Activated CD4-positive, alpha-beta memory T cell treated with anti-CD3 and anti-CD28 coated beads for 36 hours (primary cell): Measurements from ENCODE around the gene DELE1. TPM values are rescaled to one million over a fixed set of nuclear protein-coding genes. Genes with fewer than 3 reads are reported as not detected.

ENCODE experiments used
- CTCF ChIA-PET: fragments of 350-600 bp; sonication (Branson Sonifier 250); formaldehyde crosslinking; loops from one replicate; lab custom pipeline; 2021; ENCODE audit warnings: antibody characterized with exemption, inconsistent platforms; lab: Charles Lee
- POLR2A ChIA-PET: fragments of 350-600 bp; sonication (Branson Sonifier 250); formaldehyde crosslinking; loops from one replicate; lab custom pipeline; 2021; ENCODE audit warnings: antibody characterized with exemption; lab: Charles Lee
- DNase-seq: peaks from one replicate; pipeline ENCODE4 v3.0.0-alpha.2; 2020
- H3K27ac Mint-ChIP-seq: one replicate; pipeline ENCODE4 v1.8.0; 2021; ENCODE audit warnings: mixed read lengths
- H3K27me3 Mint-ChIP-seq: one replicate; pipeline ENCODE4 v1.8.0; 2021; ENCODE audit warnings: mixed read lengths
- H3K36me3 Mint-ChIP-seq: one replicate; pipeline ENCODE4 v1.8.0; 2021; ENCODE audit warnings: mixed read lengths
- H3K4me1 Mint-ChIP-seq: one replicate; pipeline ENCODE4 v1.8.0; 2021; ENCODE audit warnings: low read depth, mixed read lengths
- H3K4me3 Mint-ChIP-seq: one replicate; pipeline ENCODE4 v1.8.0; 2021; ENCODE audit warnings: mild to moderate bottlenecking, mixed read lengths
- H3K9me3 Mint-ChIP-seq: one replicate; pipeline ENCODE4 v1.8.0; 2021; ENCODE audit warnings: mixed read lengths
- intact Hi-C: fragments of 100-400 bp; cut with micrococcal nuclease; formaldehyde crosslinking; loops from one replicate; pipeline ENCODE4 v1.15.1; 2023
- total RNA-seq, 2 experiments: library from RNA; stranded (reverse); gene quantifications; one replicate each; pipeline ENCODE4 v1.2.3, GENCODE V29; 2021

Gene DELE1
- total RNA-seq, 2 experiments from 2014 or later = 49.3 to 51.5 TPM

DNA sequence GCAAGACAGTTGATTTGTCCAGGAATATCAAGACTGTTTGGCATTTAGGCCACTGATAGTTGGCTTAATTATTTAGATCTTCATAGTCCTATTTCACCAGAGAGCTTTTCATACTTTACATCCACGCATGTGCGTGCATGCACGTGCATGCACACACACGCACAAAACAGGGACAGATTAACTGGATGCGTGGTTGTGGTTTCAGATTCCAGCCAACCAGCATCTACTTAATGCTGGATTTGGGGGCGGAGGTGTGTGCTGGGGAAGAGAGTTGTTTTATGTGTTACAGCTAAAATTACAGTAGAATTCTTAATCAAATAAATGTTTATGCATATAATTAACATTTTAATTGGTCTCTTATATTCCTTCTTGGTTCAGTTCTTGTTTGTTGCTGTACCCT is 52.5 kb downstream of the DELE1 start:
- H3K4me1 Mint-ChIP-seq = peaks cover 22% of the 10 kb centered on the region
- ChIA-PET CTCF (interaction anchor here (0.6 to 5.4 kb wide), 6 partner anchors 15 to 293 kb away, joined by 3 to 28 read pairs (median 4); no protein-coding TSS in a partner anchor), POLR2A (interaction anchor here (0.7 kb wide), 1 partner anchor 133 kb away, joined by 3 read pairs; no protein-coding TSS in a partner anchor)
- H3K27me3 Mint-ChIP-seq = no peaks in the 10 kb centered on the region
- no peak for DNase-seq
- peaks cover 46% of the 10 kb centered on the region for H3K36me3 Mint-ChIP-seq
- H3K27ac Mint-ChIP-seq = no peak overlapping the region
- H3K9me3 Mint-ChIP-seq = no peaks in the 10 kb centered on the region
- intact Hi-C loops = no loop called here
- H3K4me3 Mint-ChIP-seq = no peak overlapping the region

DNA sequence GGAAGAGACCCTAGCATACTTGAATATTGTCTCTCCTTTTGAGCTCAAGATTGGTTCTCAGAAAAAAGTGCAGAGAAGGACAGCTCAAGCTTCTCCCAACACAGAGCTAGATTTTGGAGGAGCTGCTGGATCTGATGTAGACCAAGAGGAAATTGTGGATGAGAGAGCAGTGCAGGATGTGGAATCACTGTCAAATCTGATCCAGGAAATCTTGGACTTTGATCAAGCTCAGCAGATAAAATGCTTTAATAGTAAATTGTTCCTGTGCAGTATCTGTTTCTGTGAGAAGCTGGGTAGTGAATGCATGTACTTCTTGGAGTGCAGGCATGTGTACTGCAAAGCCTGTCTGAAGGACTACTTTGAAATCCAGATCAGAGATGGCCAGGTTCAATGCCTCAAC is 54.7 kb downstream of the DELE1 start:
- H3K27me3 Mint-ChIP-seq = no peaks in the 10 kb centered on the region
- H3K9me3 Mint-ChIP-seq = no peaks in the 10 kb centered on the region
- no peak for DNase-seq
- ChIA-PET CTCF (interaction anchor here (0.9 to 5.4 kb wide), 7 partner anchors 9 to 735 kb away, joined by 3 to 28 read pairs (median 8); partner anchors contain the start of gene RNF14), POLR2A (interaction anchor here (2.6 kb wide), 1 partner anchor 9 kb away, joined by 13 read pairs; the partner anchor contains the start of gene RNF14)
- H3K27ac Mint-ChIP-seq = no peak overlapping the region
- H3K36me3 Mint-ChIP-seq = peaks cover 45% of the 10 kb centered on the region
- peaks cover 21% of the 10 kb centered on the region for H3K4me1 Mint-ChIP-seq
- no peak overlapping the region for H3K4me3 Mint-ChIP-seq
- intact Hi-C loops = no loop called here

DNA sequence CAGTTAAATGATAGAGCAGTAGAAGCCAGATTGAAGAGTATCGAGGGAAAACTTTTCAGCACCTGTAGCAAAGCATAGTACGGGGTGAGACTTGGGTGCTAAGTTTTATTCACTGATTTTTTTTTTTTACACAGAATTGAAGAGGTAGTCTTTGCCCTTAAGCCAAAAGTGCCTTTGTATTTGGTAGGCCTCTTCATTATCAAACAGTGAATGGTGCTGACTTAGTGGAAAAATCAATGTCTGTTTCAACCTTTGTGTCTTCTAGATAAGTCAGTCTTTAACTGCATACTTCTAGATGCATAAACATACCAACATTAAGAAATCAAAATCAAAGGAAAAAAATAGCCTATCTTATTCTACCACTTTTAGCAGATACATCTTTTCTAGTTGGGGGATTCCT is 59.0 kb downstream of the DELE1 start:
- Mint-ChIP-seq H3K27me3 (no peaks in the 10 kb centered on the region), H3K4me3 (no peak overlapping the region), H3K27ac (no peak overlapping the region), H3K9me3 (no peaks in the 10 kb centered on the region), H3K4me1 (no peaks in the 10 kb centered on the region), H3K36me3 (peaks cover 42% of the 10 kb centered on the region)
- CTCF ChIA-PET = no interaction called here
- no peak for DNase-seq
- intact Hi-C loops = no loop called here
- POLR2A ChIA-PET = no interaction called here

DNA sequence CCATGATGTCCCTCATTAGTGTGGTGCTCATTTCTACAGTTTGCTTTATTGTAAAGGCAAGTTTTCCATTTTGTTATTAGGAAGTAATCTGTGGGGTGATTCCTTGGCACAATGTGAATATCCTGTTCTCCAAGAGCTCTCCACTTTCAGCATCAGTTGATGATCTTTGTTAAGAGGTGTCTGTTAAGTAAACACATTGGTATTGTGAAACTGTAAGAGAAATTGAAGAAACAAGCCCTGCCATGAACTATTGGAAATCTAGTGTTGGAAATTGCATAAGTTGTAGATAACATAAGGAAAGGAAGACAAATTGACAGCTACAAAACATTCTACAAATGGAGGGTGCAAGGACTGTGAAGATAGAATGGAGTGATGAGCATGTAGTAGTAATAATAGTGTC is 62.4 kb downstream of the DELE1 start:
- Mint-ChIP-seq H3K27me3 (no peaks in the 10 kb centered on the region), H3K9me3 (no peaks in the 10 kb centered on the region), H3K4me3 (no peak overlapping the region), H3K4me1 (no peaks in the 10 kb centered on the region), H3K36me3 (peaks cover 29% of the 10 kb centered on the region), H3K27ac (no peak overlapping the region)
- ChIA-PET CTCF (interaction anchor here (0.8 to 1.1 kb wide), 3 partner anchors 15 to 68 kb away, joined by 3 to 5 read pairs (median 3); no protein-coding TSS in a partner anchor), POLR2A (no interaction called here)
- DNase-seq = no peak
- intact Hi-C loops = no loop called here

DNA sequence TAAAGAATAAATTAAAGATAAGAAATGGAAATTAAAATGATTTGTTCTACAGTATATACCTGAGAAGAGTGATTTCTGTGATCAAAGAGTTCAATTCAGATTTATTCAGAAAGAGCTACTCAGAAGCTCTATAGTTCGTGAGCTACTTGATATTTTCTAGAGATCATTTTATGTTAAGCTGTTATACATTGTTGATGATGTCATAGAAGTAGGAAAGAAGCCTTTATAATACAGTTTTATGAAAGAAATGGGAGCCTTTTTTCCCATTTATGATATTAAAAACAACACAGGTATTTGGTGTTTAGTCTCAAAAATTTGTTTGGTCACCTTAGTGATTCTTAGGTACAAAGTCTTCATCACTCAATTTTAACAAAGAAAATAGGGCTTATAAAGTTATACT is 66.0 kb downstream of the DELE1 start:
- no peaks in the 10 kb centered on the region for H3K9me3 Mint-ChIP-seq
- H3K4me3 Mint-ChIP-seq = no peak overlapping the region
- ChIA-PET CTCF (interaction anchor here (0.6 to 10.8 kb wide), 14 partner anchors 12 to 465 kb away, joined by 3 to 178 read pairs (median 8); partner anchors contain the start of genes GNPDA1 and RNF14), POLR2A (interaction anchor here (0.6 to 0.7 kb wide), 2 partner anchors 120 to 306 kb away, joined by 3 to 4 read pairs; no protein-coding TSS in a partner anchor)
- H3K36me3 Mint-ChIP-seq = peaks cover 33% of the 10 kb centered on the region
- intact Hi-C loops = loop anchor here (5.0 kb wide), 1 partner anchor 558 kb away; no protein-coding TSS in a partner anchor
- no peak overlapping the region for H3K27ac Mint-ChIP-seq
- no peaks in the 10 kb centered on the region for H3K4me1 Mint-ChIP-seq
- no peak for DNase-seq
- no peaks in the 10 kb centered on the region for H3K27me3 Mint-ChIP-seq

Other genes starting within 250 kb of the DELE1 start
- 1 to 10 TPM; 5.1 to 5.2 TPM for gene ARAP3, start 241.6 kb upstream of the DELE1 start, total RNA-seq
- gene PCDH1, start 45.5 kb upstream of the DELE1 start, total RNA-seq = not detected
- 1 to 10 TPM; 1.7 to 2.6 TPM for gene PCDH12, start 34.3 kb downstream of the DELE1 start, total RNA-seq
- gene RNF14, start 45.2 kb downstream of the DELE1 start, total RNA-seq = 10 to 100 TPM; 34.6 to 39.5 TPM
- gene GNPDA1, start 89.2 kb downstream of the DELE1 start, total RNA-seq = 10 to 100 TPM; 55.8 to 56.6 TPM
- 10 to 100 TPM; 74.6 to 76.4 TPM for gene NDFIP1, start 184.9 kb downstream of the DELE1 start, total RNA-seq